ENCODE data around the gene TMEM8B.

Gene TMEM8B

DNA sequence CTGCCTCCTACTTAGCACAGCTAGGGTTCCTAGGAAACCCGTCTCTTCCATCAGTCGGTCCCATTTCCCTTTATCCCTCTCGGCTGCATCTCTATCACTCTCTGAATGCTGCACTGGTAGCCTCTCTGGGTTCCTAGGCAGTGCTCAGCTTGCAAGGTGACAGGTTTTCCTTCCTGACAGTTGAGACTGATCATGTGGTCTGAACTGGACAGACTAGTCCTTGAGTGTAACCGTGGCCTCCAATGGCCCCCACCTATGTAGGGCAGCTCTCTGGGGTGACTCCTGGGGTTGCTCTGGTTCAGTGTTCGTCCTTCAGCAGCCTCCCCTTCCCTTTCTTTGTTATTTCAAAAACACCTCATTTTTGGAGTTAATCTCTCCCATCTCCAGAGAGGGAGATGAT lies 3.8 kb downstream of the TMEM8B start:
- no peak overlapping the region for H3K27ac ChIP-seq
- H3K4me1 ChIP-seq (ENCODE audit: low read depth, poor library complexity, severe bottlenecking), result peaks cover 44% of the 10 kb centered on the region
- no peak overlapping the region for H3K4me2 ChIP-seq
- no peak overlapping the region for H2AFZ ChIP-seq (ENCODE audit: low read depth)
- TF ChIP-seq, protein P1, sequence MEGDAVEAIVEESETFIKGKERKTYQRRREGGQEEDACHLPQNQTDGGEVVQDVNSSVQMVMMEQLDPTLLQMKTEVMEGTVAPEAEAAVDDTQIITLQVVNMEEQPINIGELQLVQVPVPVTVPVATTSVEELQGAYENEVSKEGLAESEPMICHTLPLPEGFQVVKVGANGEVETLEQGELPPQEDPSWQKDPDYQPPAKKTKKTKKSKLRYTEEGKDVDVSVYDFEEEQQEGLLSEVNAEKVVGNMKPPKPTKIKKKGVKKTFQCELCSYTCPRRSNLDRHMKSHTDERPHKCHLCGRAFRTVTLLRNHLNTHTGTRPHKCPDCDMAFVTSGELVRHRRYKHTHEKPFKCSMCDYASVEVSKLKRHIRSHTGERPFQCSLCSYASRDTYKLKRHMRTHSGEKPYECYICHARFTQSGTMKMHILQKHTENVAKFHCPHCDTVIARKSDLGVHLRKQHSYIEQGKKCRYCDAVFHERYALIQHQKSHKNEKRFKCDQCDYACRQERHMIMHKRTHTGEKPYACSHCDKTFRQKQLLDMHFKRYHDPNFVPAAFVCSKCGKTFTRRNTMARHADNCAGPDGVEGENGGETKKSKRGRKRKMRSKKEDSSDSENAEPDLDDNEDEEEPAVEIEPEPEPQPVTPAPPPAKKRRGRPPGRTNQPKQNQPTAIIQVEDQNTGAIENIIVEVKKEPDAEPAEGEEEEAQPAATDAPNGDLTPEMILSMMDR (conservative IDR thresholded peaks at IDR 0.05; ENCODE audit: low read depth, low read length), result no peak
- no peaks in the 10 kb centered on the region for H3K36me3 ChIP-seq (ENCODE audit: insufficient read depth)
- H3K79me2 ChIP-seq (ENCODE audit: insufficient read depth, low read depth), result no peaks in the 10 kb centered on the region
- H4K20me1 ChIP-seq (ENCODE audit: insufficient read depth), result no peaks in the 10 kb centered on the region
- H3K9ac ChIP-seq, result no peak overlapping the region
- no peaks in the 10 kb centered on the region for H3K27me3 ChIP-seq (ENCODE audit: insufficient read depth, low read depth)
- no peak overlapping the region for H3K4me3 ChIP-seq (IDR thresholded peaks at IDR 0.05; ENCODE audit: insufficient read depth, low read depth, low read length)

DNA sequence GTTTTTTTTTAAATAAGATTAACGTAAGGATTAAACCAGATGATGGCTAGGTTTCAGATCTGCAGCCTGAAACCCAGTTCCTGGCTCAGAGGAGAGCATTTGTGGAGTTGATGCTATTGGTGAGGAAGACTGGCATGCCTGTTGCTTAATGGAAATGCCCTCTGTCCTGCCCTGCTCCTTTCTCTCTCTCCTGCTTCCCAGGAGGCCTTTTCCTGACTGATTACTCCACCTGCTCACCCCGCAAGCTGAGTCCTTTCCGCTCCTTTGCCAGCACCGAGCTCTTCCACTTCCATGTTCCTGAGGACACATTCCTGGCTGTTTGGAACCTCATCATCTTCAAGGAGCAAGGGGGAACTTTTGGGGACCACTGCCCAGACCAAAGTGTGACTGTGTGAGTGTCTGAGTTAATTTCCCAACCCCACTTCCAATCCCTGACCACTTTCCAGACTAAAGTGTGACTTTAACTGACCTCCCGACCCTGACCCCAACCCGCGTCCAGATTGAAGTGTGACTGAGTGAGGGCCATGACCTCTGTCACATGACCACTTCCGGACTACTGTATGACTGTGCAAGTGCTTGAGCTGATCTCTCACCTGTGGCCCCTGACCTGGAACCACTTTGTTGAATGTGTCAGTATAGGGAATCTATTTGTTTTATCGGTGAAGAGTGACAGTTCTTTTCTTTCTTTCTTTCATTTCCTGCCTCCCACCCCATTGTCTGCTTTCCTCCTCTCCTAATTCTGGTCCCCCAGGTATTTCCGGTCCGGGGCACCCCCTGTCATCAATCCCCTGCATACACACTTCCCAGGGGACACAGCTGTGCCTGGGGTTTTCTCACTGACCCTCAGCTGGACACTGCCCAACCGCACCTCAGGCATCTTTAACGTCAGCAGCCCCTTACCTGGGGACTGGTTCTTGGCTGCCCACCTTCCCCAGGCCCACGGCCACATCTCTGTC lies 5.5 kb downstream of the TMEM8B start:
- H3K4me1 ChIP-seq (ENCODE audit: low read depth, poor library complexity, severe bottlenecking), result peaks cover 40% of the 10 kb centered on the region
- no peaks in the 10 kb centered on the region for H3K27me3 ChIP-seq (ENCODE audit: insufficient read depth, low read depth)
- no peaks in the 10 kb centered on the region for H3K36me3 ChIP-seq (ENCODE audit: insufficient read depth)
- H2AFZ ChIP-seq (ENCODE audit: low read depth), result peak overlapping the region; percentile 75
- peak overlapping the region; percentile 63 for H3K27ac ChIP-seq
- no peaks in the 10 kb centered on the region for H4K20me1 ChIP-seq (ENCODE audit: insufficient read depth)
- H3K4me2 ChIP-seq, result peak overlapping the region; percentile 98
- no peaks in the 10 kb centered on the region for H3K79me2 ChIP-seq (ENCODE audit: insufficient read depth, low read depth)
- H3K9ac ChIP-seq, result peak overlapping the region; percentile 23; the same call in 1 of the 2 replicates
- TF ChIP-seq, protein P1 (conservative IDR thresholded peaks at IDR 0.05; ENCODE audit: low read depth, low read length), result no peak
- H3K4me3 ChIP-seq (IDR thresholded peaks at IDR 0.05; ENCODE audit: insufficient read depth, low read depth, low read length), result no peak overlapping the region

DNA sequence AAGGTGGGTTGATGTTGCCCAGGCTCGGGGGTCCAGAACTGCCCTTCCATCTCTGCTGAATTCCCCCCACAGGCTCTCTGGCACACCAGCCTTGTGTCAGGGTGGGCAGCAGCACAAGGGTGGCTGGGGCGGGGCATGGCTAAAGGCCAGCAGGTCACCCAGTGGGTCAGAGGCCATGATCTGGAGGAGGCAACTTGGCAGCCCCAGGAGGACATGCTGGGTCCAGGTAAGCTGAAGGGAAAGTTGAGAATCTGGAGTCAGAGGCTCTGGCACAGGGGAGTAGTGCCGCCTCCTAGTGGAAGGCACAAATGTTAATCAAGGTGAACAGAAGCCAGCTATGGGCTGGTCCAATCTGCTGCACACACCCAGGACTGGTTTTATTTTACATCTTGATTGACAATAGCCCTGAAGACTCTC lies 6.2 kb downstream of the TMEM8B start:
- no peak overlapping the region for H3K4me3 ChIP-seq (IDR thresholded peaks at IDR 0.05; ENCODE audit: insufficient read depth, low read depth, low read length)

DNA sequence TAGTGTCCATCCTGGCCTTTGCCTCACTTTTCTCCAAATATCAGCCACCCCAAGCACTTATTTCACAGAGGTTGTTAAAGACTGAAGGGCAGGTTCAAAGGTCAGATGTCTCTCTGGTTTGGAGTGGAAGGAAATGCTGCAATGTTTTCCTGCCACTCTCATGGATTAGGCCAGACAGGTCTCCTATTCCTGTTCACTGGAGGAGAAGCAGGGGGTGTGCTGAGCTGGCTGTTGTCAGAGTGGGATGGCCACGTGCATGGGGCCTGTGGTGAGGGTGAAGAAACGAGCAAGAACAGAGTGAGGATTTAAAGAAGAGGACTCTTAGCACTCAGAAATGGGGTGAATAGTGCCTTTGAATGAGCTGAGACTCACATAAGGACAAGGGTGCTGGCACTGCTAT lies 6.7 kb downstream of the TMEM8B start:
- peak overlapping the region; percentile 0; the same call in 1 of the 2 replicates for H3K4me2 ChIP-seq
- no peak overlapping the region for H3K27ac ChIP-seq
- no peak overlapping the region for H2AFZ ChIP-seq (ENCODE audit: low read depth)
- H3K4me1 ChIP-seq (ENCODE audit: low read depth, poor library complexity, severe bottlenecking), result peaks cover 32% of the 10 kb centered on the region
- H3K4me3 ChIP-seq (IDR thresholded peaks at IDR 0.05; ENCODE audit: insufficient read depth, low read depth, low read length), result no peak overlapping the region
- no peaks in the 10 kb centered on the region for H3K79me2 ChIP-seq (ENCODE audit: insufficient read depth, low read depth)
- H3K9ac ChIP-seq, result no peak overlapping the region
- TF ChIP-seq, protein P1 (conservative IDR thresholded peaks at IDR 0.05; ENCODE audit: low read depth, low read length), result no peak
- H3K36me3 ChIP-seq (ENCODE audit: insufficient read depth), result no peaks in the 10 kb centered on the region
- H3K27me3 ChIP-seq (ENCODE audit: insufficient read depth, low read depth), result no peaks in the 10 kb centered on the region
- no peaks in the 10 kb centered on the region for H4K20me1 ChIP-seq (ENCODE audit: insufficient read depth)

More for the DNA sequence above, 6.2 kb downstream of the TMEM8B start:
- no peak overlapping the region for H3K27ac ChIP-seq
- H3K4me2 ChIP-seq, result peak overlapping the region; percentile 98; the same call in 1 of the 2 replicates
- H3K9ac ChIP-seq, result no peak overlapping the region
- no peaks in the 10 kb centered on the region for H3K36me3 ChIP-seq (ENCODE audit: insufficient read depth)
- TF ChIP-seq, protein P1 (conservative IDR thresholded peaks at IDR 0.05; ENCODE audit: low read depth, low read length), result peak; percentile 26; the same call in 1 of the 2 replicates
- no peaks in the 10 kb centered on the region for H3K79me2 ChIP-seq (ENCODE audit: insufficient read depth, low read depth)
- H3K27me3 ChIP-seq (ENCODE audit: insufficient read depth, low read depth), result no peaks in the 10 kb centered on the region
- no peak overlapping the region for H2AFZ ChIP-seq (ENCODE audit: low read depth)
- H4K20me1 ChIP-seq (ENCODE audit: insufficient read depth), result no peaks in the 10 kb centered on the region
- H3K4me1 ChIP-seq (ENCODE audit: low read depth, poor library complexity, severe bottlenecking), result peaks cover 34% of the 10 kb centered on the region

All from KMS-11 (cell line).